Calu3 (cell line): ENCODE measurements around the gene SLC25A48. TPM values are rescaled to one million over a fixed set of nuclear protein-coding genes. Genes with fewer than 3 reads are reported as not detected.

Source experiments
- BruUV-seq: library from RNA; stranded (reverse); fragments of 400-500 nt; replicated peaks from 2 replicates; lab custom pipeline; 2021; lab: Mats Ljungman, UMichigan
- CTCF ChIA-PET: fragments of 300-600 bp; sonication (Branson Sonifier 250); formaldehyde crosslinking; loops from one replicate; lab custom pipeline; 2022; ENCODE audit warnings: antibody characterized with exemption; lab: Charles Lee
- DNase-seq: peaks from one replicate; pipeline ENCODE4 v3.0.0; 2022
- H3K27ac Mint-ChIP-seq: one replicate; pipeline ENCODE4 v1.8.0; 2022; ENCODE audit warnings: mixed read lengths; ENCODE audit not compliant: unreplicated experiment
- H3K27me3 Mint-ChIP-seq: one replicate; pipeline ENCODE4 v1.8.0; 2022; ENCODE audit warnings: mixed read lengths; ENCODE audit not compliant: unreplicated experiment
- H3K36me3 Mint-ChIP-seq: one replicate; pipeline ENCODE4 v1.8.0; 2022; ENCODE audit warnings: mild to moderate bottlenecking, moderate library complexity, mixed read lengths; ENCODE audit not compliant: insufficient read depth, unreplicated experiment
- H3K4me1 Mint-ChIP-seq: one replicate; pipeline ENCODE4 v1.8.0; 2022; ENCODE audit warnings: mild to moderate bottlenecking, low read depth, mixed read lengths; ENCODE audit not compliant: unreplicated experiment
- H3K4me3 Mint-ChIP-seq: one replicate; pipeline ENCODE4 v1.8.0; 2022; ENCODE audit warnings: mild to moderate bottlenecking, low read depth, moderate library complexity, mixed read lengths; ENCODE audit not compliant: unreplicated experiment
- H3K9me3 Mint-ChIP-seq: one replicate; pipeline ENCODE4 v1.8.0; 2022; ENCODE audit warnings: low read depth, mixed read lengths; ENCODE audit not compliant: unreplicated experiment
- CTCF ChIP-seq: fragments of 200-600 bp; IDR thresholded peaks from one replicate; pipeline ENCODE4 v1.8.0; 2022; ENCODE audit warnings: antibody characterized with exemption; ENCODE audit not compliant: unreplicated experiment
- intact Hi-C: fragments of 100-400 bp; cut with micrococcal nuclease; formaldehyde crosslinking; loops from one replicate; pipeline ENCODE4 v1.10.0; 2022; ENCODE audit not compliant: unreplicated experiment
- total RNA-seq: library from RNA; stranded (reverse); gene quantifications from 2 replicates; pipeline ENCODE4 v1.2.3, GENCODE V29; 2022

Gene SLC25A48
- total RNA-seq, 1 experiment from 2014 or later: not detected

GRCh38 chr5:135890296-135890695 is 55.8 kb downstream of the SLC25A48 start:
- Mint-ChIP-seq H3K9me3 (no peaks in the 10 kb centered on the region), H3K4me1 (peaks cover 12% of the 10 kb centered on the region), H3K27ac (no peak overlapping the region), H3K4me3 (no peak overlapping the region), H3K36me3 (no peaks in the 10 kb centered on the region), H3K27me3 (peaks cover 9% of the 10 kb centered on the region)
- DNase-seq: no peak
- BruUV-seq: no TSS peak
- intact Hi-C loops: no loop called here
- no peak for TF ChIP-seq CTCF
- CTCF ChIA-PET: interaction anchor here (0.8 kb wide), 1 partner anchor 282 kb away, joined by 3 read pairs; no protein-coding TSS in a partner anchor

DNA sequence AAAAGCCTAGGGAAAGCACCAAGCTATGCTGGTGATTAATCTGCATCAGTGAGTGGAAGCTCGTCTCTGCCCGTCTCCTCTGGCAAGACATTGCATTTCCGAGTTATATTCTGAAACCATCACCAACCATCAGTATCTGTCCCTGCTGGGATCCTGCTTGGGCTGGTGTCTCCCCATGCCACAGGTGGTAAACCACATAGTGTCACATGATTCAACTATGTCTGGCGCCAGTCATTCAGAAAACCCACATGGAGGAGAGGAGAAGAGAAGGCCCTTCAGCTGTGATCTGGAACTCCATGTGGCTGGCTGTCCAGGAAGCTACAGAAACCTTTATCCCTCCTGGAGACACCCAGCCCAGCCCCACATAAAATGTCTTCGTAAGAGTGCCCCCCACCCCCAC is 56.4 kb downstream of the SLC25A48 start:
- Mint-ChIP-seq H3K4me3 (no peak overlapping the region), H3K36me3 (no peaks in the 10 kb centered on the region), H3K27ac (no peak overlapping the region), H3K27me3 (peaks cover 3% of the 10 kb centered on the region), H3K4me1 (peaks cover 12% of the 10 kb centered on the region), H3K9me3 (no peaks in the 10 kb centered on the region)
- no peak for TF ChIP-seq CTCF
- no TSS peak for BruUV-seq
- CTCF ChIA-PET: interaction anchor here (0.8 to 1.6 kb wide), 2 partner anchors 39 to 282 kb away, joined by 3 read pairs; no protein-coding TSS in a partner anchor
- intact Hi-C loops: no loop called here
- no peak for DNase-seq

- no TSS peak for BruUV-seq
- H3K27ac Mint-ChIP-seq: no peak overlapping the region
- H3K4me3 Mint-ChIP-seq: no peak overlapping the region
- H3K27me3 Mint-ChIP-seq: no peaks in the 10 kb centered on the region
- DNase-seq: no peak
- intact Hi-C loops: no loop called here
- TF ChIP-seq CTCF: no peak
- CTCF ChIA-PET: interaction anchor here (0.5 to 1.6 kb wide), 2 partner anchors 39 to 1188 kb away, joined by 3 read pairs; no protein-coding TSS in a partner anchor
- H3K36me3 Mint-ChIP-seq: no peaks in the 10 kb centered on the region
- H3K4me1 Mint-ChIP-seq: peaks cover 12% of the 10 kb centered on the region
- H3K9me3 Mint-ChIP-seq: no peaks in the 10 kb centered on the region
These were observed 56.8 kb downstream of the SLC25A48 start for GRCh38 chr5:135891268-135891667.

DNA sequence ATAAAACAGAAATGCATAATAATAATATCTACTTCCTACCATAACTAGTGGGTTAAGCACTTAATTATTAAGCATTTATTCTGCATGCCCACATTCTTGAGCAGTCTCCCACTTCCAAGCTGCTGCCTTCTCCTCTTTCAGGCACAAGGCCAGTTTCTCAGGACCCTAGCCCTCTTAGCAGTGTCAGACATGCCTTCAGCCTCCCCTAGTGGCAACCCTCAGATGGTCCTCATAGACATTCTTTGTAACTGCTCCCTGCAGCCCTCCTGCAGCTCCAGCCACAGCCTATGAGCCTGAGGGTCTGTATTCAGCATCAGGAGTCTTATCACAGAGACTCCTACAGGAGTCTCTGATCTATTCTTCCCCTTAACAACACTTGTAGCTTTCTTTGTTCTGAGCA is 57.3 kb downstream of the SLC25A48 start:
- no peak overlapping the region for H3K27ac Mint-ChIP-seq
- H3K27me3 Mint-ChIP-seq: no peaks in the 10 kb centered on the region
- DNase-seq: no peak
- H3K4me3 Mint-ChIP-seq: no peak overlapping the region
- peaks cover 12% of the 10 kb centered on the region for H3K4me1 Mint-ChIP-seq
- no peaks in the 10 kb centered on the region for H3K9me3 Mint-ChIP-seq
- no TSS peak for BruUV-seq
- H3K36me3 Mint-ChIP-seq: no peaks in the 10 kb centered on the region
- CTCF ChIA-PET: interaction anchor here (0.5 to 1.6 kb wide), 2 partner anchors 38 to 1187 kb away, joined by 3 read pairs; no protein-coding TSS in a partner anchor
- no peak for TF ChIP-seq CTCF
- intact Hi-C loops: no loop called here
